Measurements from ENCODE around the gene GSN.

DNA sequence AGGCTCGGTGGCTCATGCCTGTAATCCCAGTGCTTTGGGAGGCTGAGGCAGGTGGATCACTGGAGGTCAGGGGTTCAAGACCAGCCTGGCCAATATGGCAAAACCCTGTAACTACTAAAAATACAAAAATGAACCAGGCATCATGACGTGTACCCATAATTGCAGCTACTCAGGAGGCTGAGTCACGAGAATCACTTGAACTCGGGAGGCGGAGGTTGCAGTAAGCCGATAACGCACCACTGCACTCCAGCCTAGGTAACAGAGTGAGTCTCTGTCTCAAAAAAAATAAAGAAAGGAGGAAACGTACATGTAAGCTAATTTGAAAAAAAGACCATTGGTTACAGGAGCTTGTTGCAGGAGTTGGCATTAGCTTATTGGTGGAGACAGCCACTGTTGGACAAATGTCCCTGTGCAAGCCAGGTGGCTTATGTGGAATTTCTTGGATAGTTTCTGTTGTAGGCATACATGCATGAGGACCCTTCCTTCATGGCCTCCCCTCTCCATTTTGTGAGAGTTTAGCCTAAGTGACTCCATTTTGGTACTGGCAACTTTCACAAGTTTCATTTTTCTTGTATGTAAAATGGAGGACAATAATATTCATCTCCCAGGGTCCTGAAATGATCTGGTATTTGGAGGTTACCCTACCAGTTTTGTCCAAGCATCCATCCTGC is 49.5 kb upstream of the GSN start:
- TF ChIP-seq, protein P1, sequence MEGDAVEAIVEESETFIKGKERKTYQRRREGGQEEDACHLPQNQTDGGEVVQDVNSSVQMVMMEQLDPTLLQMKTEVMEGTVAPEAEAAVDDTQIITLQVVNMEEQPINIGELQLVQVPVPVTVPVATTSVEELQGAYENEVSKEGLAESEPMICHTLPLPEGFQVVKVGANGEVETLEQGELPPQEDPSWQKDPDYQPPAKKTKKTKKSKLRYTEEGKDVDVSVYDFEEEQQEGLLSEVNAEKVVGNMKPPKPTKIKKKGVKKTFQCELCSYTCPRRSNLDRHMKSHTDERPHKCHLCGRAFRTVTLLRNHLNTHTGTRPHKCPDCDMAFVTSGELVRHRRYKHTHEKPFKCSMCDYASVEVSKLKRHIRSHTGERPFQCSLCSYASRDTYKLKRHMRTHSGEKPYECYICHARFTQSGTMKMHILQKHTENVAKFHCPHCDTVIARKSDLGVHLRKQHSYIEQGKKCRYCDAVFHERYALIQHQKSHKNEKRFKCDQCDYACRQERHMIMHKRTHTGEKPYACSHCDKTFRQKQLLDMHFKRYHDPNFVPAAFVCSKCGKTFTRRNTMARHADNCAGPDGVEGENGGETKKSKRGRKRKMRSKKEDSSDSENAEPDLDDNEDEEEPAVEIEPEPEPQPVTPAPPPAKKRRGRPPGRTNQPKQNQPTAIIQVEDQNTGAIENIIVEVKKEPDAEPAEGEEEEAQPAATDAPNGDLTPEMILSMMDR (IDR thresholded peaks at IDR 0.05) = no peak
- TF ChIP-seq SIN3A (IDR thresholded peaks at IDR 0.05; ENCODE audit: borderline replicate concordance, insufficient read depth, low read depth, low read length) = no peak
- TF ChIP-seq POLR2AphosphoS5 (IDR thresholded peaks at IDR 0.05; ENCODE audit: low read depth, low read length) = no peak
- TF ChIP-seq, protein P2, sequence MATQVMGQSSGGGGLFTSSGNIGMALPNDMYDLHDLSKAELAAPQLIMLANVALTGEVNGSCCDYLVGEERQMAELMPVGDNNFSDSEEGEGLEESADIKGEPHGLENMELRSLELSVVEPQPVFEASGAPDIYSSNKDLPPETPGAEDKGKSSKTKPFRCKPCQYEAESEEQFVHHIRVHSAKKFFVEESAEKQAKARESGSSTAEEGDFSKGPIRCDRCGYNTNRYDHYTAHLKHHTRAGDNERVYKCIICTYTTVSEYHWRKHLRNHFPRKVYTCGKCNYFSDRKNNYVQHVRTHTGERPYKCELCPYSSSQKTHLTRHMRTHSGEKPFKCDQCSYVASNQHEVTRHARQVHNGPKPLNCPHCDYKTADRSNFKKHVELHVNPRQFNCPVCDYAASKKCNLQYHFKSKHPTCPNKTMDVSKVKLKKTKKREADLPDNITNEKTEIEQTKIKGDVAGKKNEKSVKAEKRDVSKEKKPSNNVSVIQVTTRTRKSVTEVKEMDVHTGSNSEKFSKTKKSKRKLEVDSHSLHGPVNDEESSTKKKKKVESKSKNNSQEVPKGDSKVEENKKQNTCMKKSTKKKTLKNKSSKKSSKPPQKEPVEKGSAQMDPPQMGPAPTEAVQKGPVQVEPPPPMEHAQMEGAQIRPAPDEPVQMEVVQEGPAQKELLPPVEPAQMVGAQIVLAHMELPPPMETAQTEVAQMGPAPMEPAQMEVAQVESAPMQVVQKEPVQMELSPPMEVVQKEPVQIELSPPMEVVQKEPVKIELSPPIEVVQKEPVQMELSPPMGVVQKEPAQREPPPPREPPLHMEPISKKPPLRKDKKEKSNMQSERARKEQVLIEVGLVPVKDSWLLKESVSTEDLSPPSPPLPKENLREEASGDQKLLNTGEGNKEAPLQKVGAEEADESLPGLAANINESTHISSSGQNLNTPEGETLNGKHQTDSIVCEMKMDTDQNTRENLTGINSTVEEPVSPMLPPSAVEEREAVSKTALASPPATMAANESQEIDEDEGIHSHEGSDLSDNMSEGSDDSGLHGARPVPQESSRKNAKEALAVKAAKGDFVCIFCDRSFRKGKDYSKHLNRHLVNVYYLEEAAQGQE (IDR thresholded peaks at IDR 0.05; ENCODE audit: insufficient read depth in 1 of 2, low read depth in 2 of 2, low read length in 1 of 2) = no peak
- TF ChIP-seq TCF7L2 (IDR thresholded peaks at IDR 0.05; ENCODE audit: low read depth, low read length) = no peak
